ENCODE measurements around the gene PROM2.
"Not testable (repeated sequence)": the region's sequence is repeated elsewhere in the genome, so short reads cannot be mapped to it uniquely, and the experiment has no call there.

PROM2 gene

GRCh38 chr2:95274291-95275150 lies at the start of gene PROM2:
PROM2 (plus strand) TSS chr2:95274449; CDS start chr2:95274586, 137 bp downstream.
- no peak for DNase-seq (ENCODE audit: low spot score)

GRCh38 chr2:95225658-95226057 lies 48.6 kb upstream of the PROM2 start:
- no peak for DNase-seq (ENCODE audit: low spot score)

- DNase-seq (ENCODE audit: low spot score) = peak; percentile 19
Observed at GRCh38 chr2:95231723-95232122, 42.5 kb upstream of the PROM2 start.

- no peak for DNase-seq (ENCODE audit: low spot score)
Observed at GRCh38 chr2:95232232-95232631, 42.0 kb upstream of the PROM2 start.

- DNase-seq (ENCODE audit: low spot score) = no peak
Observed at GRCh38 chr2:95234286-95234785, 39.9 kb upstream of the PROM2 start.

GRCh38 chr2:95234816-95235215 lies 39.4 kb upstream of the PROM2 start:
- DNase-seq (ENCODE audit: low spot score) = no peak

- no peak for DNase-seq (ENCODE audit: low spot score)
Observed at GRCh38 chr2:95238131-95238530, 36.1 kb upstream of the PROM2 start.

GRCh38 chr2:95240091-95240490 lies 34.2 kb upstream of the PROM2 start:
- no peak for DNase-seq (ENCODE audit: low spot score)

- DNase-seq (ENCODE audit: low spot score) = no peak
Observed at GRCh38 chr2:95240556-95240955, 33.7 kb upstream of the PROM2 start.

GRCh38 chr2:95242084-95242483 lies 32.2 kb upstream of the PROM2 start:
- DNase-seq (ENCODE audit: low spot score) = not testable (repeated sequence)

- no peak for DNase-seq (ENCODE audit: low spot score)
Observed at GRCh38 chr2:95258271-95258670, 16.0 kb upstream of the PROM2 start.

- DNase-seq (ENCODE audit: low spot score) = no peak
Observed at GRCh38 chr2:95260028-95261023, 13.9 kb upstream of the PROM2 start.

- DNase-seq (ENCODE audit: low spot score) = no peak
Observed at GRCh38 chr2:95261602-95262001, 12.6 kb upstream of the PROM2 start.

- DNase-seq (ENCODE audit: low spot score) = no peak
Observed at GRCh38 chr2:95262896-95263542, 11.2 kb upstream of the PROM2 start.

GRCh38 chr2:95264624-95265023 lies 9.6 kb upstream of the PROM2 start:
- no peak for DNase-seq (ENCODE audit: low spot score)

GRCh38 chr2:95265182-95265581 lies 9.1 kb upstream of the PROM2 start:
- no peak for DNase-seq (ENCODE audit: low spot score)

GRCh38 chr2:95266781-95267430 lies 7.3 kb upstream of the PROM2 start:
- DNase-seq (ENCODE audit: low spot score) = no peak

GRCh38 chr2:95267458-95268210 lies 6.6 kb upstream of the PROM2 start:
- no peak for DNase-seq (ENCODE audit: low spot score)

GRCh38 chr2:95268211-95269035 lies 5.8 kb upstream of the PROM2 start:
- no peak for DNase-seq (ENCODE audit: low spot score)

All from hepatic stellate cell (primary cell).